ENCODE results near the gene PTPRN2.

The PTPRN2 gene

DNA sequence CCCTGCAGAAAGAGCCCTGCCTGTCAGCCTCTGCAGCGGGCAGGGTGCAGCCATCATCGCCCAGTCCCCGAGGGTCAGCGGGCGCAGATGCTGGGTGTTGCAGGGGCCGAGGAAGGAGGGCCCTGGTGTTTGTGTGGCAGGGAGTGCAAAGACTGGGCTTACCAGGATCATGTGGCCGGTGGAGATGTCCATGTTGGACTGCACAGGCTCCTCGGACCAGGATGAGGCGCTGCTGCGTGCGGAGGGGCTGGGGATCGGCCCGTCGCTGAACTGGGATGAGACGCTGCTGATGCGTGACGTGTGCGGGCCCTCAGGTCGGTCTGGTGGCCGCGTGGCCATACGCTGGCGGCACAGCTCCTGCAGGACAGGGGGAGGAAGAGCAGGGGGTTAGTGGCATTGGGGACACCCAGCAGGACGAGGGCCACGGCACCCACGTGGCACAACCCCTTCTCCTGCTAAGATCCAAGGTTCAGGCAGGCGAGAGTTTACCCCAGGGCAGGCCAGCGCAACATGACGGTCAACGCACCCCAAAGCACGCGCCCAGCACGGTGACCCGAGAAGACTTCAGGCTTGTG lies 931.3 kb downstream of the PTPRN2 start:
- no peak for DNase-seq

DNA sequence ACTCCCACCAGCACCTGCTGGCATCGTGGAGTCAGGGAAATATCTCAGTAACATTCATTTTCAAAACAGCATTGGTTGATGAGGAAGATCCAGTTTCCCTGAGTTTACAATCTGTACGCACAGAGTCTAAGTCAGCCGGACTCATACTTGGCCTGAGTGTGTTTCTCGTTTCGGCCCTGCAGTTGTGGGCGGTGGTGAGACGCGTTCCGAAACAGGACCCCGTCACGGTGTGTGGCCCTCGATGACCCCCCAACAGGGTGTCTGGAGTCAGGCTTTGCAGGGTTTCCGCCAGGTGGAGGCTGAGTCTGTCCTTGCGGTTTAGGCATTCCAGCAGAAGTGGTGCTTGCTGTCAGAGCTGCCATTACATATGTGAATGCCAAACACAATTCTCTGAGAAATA lies 933.3 kb downstream of the PTPRN2 start:
- no peak for DNase-seq

DNA sequence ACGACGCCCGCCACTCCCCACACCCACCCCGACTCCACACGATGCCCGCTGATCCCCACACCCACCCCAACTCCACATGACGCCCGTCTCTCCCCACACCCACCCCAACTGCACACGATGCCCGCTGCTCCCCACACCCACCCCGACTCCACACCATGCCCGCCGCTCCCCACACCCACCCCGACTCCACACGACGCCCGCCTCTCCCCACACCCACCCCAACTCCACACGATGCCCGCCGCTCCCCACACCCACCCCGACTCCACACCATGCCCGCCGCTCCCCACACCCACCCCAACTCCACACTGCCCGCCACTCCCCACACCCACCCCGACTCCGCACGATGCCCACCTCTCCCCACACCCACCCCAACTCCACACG lies 933.8 kb downstream of the PTPRN2 start:
- DNase-seq: no peak

DNA sequence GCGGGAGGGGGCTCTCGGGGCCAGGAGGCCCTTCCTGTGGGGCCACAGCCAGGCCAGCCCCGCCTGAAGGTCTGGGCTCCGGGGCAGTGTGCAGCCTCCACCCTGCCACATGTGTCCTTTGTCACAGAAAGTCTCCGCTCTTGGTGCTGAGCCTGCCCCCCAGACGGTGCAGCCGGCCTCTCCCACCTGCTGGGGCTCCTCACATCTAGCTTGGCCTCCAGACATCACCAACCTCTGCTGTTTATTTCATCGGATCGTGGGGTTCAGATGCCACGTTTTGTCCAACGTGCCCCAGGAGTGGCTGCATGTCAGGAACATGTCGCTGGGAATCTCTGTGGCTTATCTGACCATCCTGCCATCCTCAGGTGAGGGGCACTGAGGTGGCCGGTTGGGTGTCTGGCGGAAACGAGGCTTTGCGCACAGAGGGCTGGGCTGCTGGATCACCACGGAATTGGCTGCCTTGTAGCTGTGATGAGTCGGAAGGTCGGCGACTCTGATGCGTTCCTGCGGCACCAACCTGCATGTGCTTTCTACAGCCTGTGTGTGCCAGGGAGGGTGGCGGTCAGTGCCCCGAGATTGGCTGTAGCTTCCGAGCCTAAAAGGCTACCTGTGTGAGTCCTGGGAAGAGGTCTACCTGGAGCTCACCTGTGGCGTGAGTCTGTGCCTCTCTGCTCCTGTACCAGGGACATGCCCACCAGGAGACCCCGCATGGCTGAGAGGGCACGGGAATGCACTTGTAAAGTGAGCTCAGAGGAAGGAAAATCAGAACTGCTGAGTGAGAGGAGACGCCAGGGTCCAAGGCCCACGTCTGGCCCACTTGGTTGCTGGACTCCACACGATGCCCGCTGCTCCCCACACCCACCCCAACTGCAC lies 934.4 kb downstream of the PTPRN2 start:
- no peak for DNase-seq

DNA sequence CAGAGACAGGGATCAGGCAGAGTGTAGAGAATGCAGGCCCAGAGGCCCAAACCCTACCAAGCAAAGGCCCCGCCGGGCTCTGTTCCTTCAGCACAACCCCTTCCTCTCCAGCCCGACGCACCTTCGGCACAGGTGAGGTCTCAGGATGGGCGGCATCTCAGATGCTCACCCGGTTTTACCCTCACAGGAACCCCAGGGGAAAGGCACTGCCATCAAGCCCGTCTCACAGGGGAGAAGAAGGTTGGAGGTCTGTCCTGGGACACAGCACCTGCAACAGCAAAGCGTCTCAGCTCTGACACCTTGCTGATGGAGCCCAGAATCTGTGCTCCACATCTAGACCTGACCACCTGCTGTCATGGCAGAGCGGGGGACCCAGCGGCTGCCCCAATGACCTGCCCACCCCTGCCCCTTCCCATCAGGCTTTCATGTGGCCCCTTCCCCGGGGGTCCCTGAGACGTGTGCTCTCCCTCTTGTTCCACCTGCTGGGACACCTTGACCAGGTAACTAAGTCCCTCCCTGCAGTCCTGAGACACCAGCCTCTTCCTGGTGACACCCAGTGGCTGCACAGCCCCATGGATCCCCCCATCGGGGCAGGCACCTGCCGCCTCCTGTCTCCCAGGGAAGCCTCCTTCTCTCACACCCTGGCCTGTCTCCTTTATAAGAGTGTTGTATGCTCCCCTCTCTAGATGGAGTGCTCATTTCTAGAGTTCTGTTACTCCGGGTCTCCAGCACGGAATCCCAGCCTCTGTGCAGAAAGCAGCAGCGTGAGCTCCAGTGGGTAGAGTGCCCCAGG lies 935.3 kb downstream of the PTPRN2 start:
- DNase-seq: no peak

DNA sequence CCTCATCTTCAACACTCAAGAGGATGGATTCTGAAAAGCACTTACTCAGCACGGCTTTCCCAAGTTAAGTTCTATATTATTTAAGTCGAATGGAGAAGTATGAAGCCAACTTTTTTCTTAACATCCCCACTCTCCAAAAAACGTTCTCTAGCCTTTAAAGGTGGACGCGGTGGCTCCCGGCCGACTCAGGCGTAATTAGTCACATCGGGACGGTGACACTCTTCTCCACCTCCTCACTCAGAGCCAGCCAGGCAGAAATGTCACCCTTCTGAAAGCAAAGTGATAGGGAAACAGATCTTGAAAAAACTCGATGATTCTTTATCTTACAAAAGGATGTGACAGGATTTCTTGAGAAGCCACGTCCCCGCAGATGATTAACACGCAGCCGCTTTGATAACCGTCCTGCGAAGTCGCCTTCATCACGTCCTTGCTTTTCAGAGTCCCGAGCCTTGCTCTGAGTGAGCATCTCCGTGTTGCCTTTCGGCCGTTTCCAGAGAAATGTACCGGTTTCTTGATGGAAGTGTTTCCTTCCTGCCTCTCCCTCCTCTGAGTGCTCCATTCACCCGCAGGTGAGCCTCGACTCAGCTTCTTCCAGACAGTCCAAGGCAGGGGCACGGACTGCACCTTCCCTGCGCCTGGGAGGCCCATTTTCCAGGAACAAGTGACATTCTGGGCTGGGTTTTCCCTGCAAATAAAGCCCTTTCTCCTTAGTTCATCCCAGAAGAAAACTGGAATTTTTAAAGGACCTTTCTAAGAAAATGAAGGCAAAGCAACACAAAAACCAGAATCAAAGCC lies 936.1 kb downstream of the PTPRN2 start:
- no peak for DNase-seq

DNA sequence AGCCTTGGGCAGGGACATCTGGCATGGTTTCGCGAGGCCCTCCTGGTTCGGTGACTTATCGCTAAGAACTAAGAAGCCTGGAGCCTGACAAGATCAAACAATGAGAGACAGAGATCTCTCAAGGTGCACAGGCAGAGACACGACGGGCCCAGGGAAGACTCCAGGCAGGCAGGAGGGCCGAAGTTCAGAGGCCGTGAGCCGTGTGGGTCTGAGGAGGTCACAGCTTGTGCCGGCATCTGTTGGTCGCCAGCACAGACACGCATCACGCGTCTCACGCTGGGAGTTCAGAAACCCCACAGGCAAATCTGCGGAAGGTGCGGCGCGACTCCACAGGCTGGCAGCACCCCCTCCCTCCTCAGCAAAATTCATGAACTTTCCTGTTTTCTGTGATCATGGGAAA lies 936.8 kb downstream of the PTPRN2 start:
- no peak for DNase-seq

DNA sequence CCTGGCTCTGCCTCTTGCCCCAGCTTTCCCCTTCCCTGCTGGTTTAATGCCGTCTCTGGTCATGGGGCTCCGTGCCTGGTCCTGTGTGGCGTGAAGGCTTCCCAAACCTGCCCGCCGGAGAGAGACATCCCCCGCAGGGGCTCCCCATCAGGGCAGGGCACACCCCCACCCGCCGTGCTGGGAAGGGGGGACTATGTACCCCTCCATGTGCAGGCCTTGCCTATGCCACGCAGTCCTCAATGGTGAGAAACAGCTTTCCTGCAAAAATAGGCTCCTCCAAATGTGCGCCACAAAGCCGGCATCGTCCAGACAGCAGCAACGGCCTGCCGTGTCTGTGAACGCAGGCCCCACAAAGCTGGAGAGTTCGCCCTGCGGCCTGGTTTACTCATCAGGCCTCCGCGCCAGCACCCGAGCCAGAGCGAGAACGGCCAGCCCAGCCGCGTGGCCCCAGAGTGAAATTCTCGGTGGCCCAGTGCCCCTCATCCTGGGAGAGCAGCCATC lies 937.4 kb downstream of the PTPRN2 start:
- no peak for DNase-seq

DNA sequence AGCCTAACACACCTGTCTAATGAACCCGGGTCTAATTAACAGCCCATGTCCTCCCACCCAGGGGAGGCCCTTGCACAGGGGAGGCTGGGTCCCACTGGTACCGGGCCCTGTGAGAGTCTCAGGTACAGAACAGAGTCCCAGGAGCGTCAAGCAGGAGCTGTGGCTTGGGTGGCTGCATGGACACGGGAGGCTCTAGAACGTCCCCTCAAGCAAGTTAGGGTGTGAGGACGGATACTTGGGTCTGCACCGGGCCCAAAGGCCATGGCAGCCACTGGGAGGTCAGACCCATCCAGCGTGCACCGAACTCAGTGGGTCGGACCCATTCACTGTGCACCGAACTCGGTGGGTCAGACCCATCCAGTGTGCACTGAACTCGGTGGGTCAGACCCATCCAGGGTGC lies 941.1 kb downstream of the PTPRN2 start:
- DNase-seq: no peak

DNA sequence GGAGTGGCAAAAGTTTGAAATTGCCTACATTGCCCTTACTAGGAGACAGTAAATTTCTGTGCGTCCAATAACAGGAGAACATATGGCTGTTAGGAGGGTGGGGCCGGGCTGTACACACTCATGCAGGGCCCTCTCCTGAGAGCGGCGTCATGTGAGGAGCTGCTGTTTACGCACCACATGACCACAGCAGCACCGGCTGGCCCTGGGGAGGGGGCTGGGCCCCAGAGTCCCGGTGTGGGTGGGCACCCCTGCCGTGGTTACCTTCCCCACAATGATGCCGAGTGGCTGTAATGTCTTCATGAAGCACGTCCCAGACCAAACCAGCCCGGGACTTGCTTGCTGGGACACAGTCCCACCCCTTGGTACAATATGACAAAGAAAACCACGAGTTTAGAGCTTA lies 942.1 kb downstream of the PTPRN2 start:
- DNase-seq: peak; percentile 12

DNA sequence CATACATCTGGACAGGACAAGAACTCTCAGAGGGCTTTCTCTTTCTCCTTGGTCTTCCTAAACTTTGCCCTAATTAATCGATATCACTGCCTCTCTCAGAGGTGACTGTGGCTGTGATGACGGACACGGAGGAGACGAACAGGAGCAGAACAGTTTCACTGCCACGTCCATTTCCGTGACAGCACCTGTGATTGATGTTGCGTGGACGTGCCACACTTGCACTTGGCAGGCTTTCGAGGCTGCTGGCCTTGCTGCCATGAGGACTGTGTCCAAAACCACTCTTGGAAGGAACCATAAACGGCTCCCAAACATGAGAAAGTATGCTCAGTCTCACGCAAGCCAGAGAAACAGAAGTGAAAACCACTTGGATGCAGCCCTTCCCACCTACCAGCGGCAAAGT lies 942.7 kb downstream of the PTPRN2 start:
- no peak for DNase-seq

DNA sequence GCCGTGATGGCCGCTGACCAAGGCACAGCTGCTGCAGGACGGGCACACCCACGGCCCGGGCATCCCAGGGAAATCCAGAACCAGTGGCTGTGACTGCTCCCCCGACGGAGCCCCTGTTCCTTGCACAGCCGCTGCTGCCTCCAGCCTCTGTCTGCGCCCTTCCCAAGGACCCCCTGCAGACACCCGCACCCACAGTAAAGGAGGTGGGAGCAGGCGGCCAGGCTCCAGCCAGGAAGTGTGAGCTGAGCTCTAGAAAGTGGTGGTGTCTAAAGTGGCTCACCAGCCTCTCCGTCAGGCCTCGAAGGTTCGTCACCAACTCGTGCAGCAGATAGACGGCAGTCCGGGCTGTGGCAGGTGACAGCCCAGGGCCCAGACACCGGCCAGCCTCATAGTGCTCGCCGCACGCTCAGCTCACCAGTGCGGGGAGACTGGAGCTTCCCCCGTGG lies 944.1 kb downstream of the PTPRN2 start:
- no peak for DNase-seq

DNA sequence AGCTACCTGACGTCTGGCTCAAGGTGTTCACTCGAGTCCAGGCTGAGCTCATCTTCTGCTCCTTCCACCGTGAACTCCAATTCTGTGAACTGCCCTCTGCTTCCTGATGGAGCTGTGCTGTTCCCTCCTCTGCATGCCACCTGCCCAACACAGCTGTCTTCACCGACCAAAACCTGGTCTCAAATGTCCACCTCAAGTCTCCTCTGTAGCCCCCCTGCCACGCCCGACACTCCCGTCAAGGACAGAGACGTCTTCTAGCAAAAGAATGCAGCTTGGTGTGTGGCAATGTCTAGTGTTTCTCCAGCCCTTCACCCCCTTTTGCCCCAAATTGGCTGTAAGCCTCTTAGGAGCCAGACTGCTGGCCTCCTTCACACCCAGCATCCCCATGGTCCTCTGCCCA lies 945.8 kb downstream of the PTPRN2 start:
- DNase-seq: no peak

DNA sequence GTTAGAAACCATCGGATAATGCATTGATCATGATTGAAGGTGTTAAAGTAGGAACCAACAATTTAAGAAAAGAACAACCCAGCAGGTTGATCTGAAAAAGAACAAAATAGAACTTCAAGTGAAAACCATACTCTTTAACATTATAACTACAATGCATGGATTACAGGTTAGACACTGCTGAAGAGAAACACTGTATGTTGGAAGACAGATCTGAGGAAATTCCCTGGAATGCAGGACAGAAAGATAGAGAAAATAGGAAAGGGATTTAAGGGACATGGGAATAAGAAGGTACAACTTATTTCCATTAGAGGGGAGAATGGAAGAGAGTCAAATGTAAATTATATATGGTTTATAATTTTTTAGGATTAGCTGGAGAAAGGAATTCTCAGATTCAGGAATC lies 947.5 kb downstream of the PTPRN2 start:
- DNase-seq: no peak

DNA sequence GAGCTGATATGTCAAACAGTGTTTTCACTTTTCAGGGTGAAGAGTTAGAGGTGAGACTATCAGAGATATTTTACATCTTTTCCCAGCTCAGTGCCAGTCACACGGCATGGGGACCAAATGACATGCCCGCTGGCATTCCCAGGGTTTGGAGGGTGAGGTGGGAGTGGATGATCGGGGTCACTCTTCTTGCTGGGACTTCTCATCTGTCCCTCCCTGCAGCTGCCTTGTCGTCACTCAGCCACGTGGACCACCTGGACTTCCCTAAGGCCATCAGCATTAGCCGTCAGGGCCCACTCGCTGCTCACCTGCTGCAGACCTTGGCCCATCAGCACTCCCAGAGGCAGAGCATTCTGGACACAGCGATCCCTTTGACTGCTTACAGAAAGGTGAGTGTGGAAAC lies 949.1 kb downstream of the PTPRN2 start:
- no peak for DNase-seq

DNA sequence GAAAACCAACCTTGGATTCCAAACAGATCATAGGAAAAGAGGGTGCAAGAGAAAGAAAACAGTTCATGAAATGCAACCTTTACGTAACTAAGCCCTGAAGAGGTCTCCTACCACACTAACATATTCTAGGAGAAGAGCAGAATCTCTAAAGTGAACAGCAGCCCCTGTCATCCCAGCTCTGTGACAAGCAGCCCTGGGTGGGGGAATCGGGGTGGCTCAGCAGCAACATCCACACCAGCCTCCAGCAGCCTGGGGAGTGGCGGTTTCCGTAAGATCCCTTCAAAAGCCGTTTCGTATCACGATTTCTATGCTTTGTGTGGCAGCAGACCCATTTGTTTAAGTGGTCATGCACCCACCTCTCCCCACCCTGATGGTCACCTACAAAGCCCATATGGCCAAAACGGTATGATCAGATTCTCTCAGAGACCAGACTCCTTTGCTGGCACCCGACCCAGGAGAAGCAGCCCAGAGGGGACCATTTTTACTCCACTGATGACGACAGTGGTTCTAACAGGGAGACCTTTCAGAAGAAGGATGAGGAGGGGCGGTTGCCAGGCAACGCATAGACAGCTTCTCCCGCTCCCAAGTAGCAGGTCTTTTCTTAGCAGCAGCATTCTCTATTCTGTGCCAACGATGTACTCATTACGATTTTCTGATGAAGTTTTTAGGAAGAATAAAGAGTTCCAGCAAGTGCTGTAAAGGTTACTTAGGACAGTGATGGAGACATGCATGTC lies 950.2 kb downstream of the PTPRN2 start:
- no peak for DNase-seq

DNA sequence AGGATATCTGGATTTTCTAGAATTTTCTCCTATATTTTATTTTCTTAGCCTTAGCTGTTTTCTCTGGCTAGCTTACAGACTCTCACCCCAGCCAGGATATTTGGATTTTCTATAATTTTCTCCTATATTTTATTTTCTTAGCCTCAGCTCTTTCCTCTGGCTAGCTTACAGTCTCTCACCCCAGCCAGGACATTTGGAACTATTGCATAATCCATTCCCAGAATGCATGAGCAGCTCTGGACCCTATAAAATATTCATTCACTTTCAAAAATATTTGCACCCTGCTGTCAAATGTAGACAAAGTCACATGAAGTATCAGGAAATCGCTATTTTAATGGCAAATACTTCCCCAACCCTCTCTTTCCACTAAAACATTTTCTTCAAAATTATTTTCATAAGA lies 952.0 kb downstream of the PTPRN2 start:
- DNase-seq: no peak

DNA sequence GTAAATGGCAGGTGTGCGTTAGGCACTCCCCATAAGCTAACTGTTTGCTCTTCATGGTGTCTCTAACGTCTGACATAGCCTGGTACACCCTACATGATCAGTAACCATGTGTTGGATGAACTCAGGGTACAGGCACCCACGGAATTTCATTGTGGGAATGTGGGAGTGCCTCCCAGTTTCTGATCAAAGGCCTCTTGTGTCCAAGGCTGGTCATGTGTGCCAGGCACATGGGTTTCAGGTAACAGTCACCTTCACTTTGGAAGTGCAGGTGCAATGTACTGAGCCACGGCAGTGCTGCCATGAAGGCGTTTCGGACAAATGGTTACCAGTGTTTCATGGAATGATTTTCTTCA lies 952.5 kb downstream of the PTPRN2 start:
- no peak for DNase-seq

DNA sequence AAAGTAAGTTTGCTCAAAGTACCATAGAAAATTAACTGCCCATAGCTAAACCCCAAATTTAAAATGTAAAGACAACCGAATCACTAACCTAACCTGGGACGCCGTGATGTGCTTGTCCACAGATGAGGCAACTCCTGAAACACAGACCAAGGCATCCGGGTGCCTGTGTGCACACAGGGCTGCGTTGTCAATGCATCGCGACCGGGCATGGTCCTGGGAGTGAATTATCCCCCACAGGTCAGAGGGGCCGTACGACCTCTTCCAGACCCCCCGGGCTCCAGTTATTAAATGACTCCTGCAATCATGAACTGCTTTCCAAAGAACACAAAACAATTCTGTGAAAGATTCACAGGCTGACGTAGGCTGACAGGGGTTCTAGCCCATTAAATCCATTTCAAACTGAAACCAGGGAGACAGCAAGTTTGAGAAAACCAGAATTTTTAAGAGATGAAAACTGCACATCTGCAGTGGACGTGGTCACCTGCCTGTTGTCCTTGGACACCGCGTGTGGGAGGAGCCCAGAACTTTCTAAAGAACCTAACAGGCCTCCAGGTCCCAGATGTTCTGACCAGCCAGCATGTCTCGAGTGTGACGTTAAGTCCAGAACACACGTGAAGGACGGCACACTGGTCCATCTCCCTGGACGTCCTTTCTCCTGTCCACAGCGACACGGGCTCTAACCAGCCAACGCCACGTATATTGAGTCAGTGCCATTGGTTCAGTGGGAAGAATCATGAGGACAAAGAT lies 953.0 kb downstream of the PTPRN2 start:
- no peak for DNase-seq

DNA sequence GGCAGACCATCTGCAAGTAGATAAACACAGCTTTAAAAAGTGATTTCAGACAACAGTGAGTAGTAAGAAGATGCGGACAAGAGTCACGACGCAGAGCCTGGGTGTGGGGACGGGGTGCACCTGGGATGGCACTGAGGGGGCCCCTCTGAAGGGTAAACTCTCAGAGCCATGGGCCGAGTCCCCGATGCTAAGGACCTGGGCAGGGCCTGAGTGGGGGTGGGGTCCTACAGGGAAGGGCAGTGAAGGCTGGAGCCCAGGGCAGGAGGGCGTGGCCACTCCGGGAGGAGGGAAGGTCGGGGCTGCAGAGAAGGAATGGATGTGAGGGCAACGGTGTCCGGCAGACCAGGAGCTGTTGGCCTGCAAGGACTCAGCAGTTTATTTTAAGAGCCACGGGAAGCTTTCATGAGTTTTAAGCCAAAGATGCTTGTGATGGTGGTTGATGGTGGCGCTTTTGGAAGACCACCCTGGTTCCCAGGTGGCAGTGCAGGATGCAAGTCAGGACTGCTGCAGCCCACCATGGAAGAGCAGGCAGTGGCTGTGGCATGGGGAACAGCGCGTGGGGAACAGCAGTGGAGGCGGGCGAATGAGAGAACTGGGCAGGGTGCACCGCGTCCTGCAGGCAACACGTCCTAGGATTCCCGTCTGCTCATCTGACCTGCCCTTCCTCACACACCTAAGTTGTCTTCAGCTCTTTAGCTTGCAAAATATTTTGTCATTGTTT lies 954.0 kb downstream of the PTPRN2 start:
- no peak for DNase-seq

Data from activated CD4-positive, alpha-beta T cell treated with anti-CD3 and anti-CD28 coated beads, Interleukin-2, Interleukin-6, amounts not matched to agents 100 ng/mL and 50 ng/mL, durations not matched to agents 16 hours and 8 hours (primary cell).